Activated T-cell treated with anti-CD3 and anti-CD28 coated beads, Interleukin-2, amount 50 U/mL, for 4 hours (primary cell): ENCODE data around the gene PRKAG2. TPM values are rescaled to one million over a fixed set of nuclear protein-coding genes. Genes with fewer than 3 reads are reported as not detected.
"Not testable (repeated sequence)": the region's sequence is repeated elsewhere in the genome, so short reads cannot be mapped to it uniquely, and the experiment has no call there.

Experiments used
- ATAC-seq, 2 donors: fragments of 200-7000 bp; cut with Tn5 transposase; one replicate each; pipeline ENCODE4 v1.10.0; 2021
- DNase-seq: peaks from one replicate; pipeline ENCODE4 v3.0.0-alpha.2; 2020
- H3K27me3 Mint-ChIP-seq: one replicate; pipeline ENCODE4 v1.8.0; 2021; ENCODE audit warnings: low read depth, mixed read lengths
- H3K36me3 Mint-ChIP-seq: one replicate; pipeline ENCODE4 v1.8.0; 2022; ENCODE audit warnings: mixed read lengths; ENCODE audit not compliant: insufficient read depth
- H3K4me1 Mint-ChIP-seq: one replicate; pipeline ENCODE4 v1.8.0; 2021; ENCODE audit warnings: low read depth, mixed read lengths
- H3K4me3 Mint-ChIP-seq: one replicate; pipeline ENCODE4 v1.8.0; 2021; ENCODE audit warnings: mild to moderate bottlenecking, moderate library complexity, mixed read lengths
- H3K9me3 Mint-ChIP-seq: one replicate; pipeline ENCODE4 v1.8.0; 2021; ENCODE audit warnings: mixed read lengths
- total RNA-seq, 3 donors: library from RNA; stranded (reverse); gene quantifications; one replicate each; pipeline ENCODE4 v1.2.1, GENCODE V29; 2021

The PRKAG2 gene
- total RNA-seq, 3 donors from 2014 or later = 28.6 to 31.5 (median 29.3) TPM

DNA sequence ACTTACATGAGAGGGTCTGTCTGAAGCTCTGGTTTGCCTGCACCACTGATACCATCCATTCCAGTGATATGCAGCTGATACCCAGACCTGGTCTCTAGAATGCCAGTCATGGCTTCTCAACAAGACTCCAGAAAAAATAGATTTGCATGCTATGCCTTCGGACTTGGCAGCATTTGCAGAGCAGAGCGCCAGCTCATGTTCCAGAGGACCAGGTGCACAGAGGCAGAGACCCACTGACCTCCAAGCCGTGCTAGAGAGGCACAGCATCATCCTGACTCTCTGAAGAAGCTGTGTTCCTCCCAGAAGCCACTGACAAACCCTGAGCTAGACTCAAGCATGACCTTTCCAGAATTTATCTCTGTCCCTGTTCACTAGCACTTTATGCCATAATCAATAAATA is 6.9 kb upstream of the PRKAG2 start:
- ATAC-seq = no peak
- no peaks in the 10 kb centered on the region for H3K9me3 Mint-ChIP-seq

DNA sequence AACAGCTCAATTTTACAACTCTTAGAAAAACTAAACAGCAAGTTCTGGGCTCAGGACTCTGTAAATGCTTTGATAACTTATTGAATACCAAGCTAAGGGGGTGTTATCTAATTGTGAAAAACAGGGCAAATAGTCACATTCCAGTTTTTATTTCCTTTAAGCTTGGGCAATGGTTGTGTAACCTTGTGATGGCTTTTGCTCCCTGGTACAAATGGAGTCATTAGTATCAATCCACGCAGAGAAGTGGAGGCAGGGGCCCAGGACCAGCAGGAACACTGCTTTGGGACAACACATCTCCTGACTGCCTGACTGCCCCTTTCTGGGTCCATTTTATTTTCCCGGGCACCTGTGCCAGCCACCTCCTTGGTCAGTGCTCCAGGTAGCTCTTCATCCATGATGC is 5.8 kb upstream of the PRKAG2 start:
- DNase-seq (no peak), ATAC-seq (no peak)
- H3K4me1 Mint-ChIP-seq = no peaks in the 10 kb centered on the region
- H3K4me3 Mint-ChIP-seq = no peak overlapping the region
- H3K9me3 Mint-ChIP-seq = no peaks in the 10 kb centered on the region
- H3K27me3 Mint-ChIP-seq = peaks cover 13% of the 10 kb centered on the region
- H3K36me3 Mint-ChIP-seq = no peaks in the 10 kb centered on the region

More for the DNA sequence above, 6.9 kb upstream of the PRKAG2 start:
- Mint-ChIP-seq H3K4me3 (no peak overlapping the region), H3K4me1 (no peaks in the 10 kb centered on the region), H3K27me3 (peaks cover 13% of the 10 kb centered on the region), H3K36me3 (no peaks in the 10 kb centered on the region)
- DNase-seq = no peak

DNA sequence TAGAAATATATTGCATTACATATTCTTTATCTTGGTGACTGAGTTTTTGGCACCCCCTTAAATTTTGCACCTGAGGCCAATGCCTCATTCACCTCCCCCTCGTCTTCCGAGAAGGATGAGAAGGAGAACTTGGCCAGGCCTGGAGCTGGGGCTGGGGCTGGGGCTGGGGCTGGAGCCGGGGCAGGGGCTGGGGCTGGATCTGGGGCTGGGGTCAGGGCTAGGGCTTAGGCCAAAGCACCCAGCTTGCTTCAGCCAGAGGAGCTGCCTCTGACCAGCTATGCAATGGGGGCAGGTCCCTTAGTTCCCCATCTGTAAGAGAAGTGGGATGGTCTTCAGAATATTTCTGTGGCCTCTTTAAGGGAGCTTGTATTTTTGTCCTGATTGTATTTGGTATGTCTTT is 3.8 kb upstream of the PRKAG2 start:
- ATAC-seq (no peak), DNase-seq (no peak)
- Mint-ChIP-seq H3K4me3 (no peak overlapping the region), H3K9me3 (no peaks in the 10 kb centered on the region), H3K36me3 (no peaks in the 10 kb centered on the region), H3K4me1 (no peaks in the 10 kb centered on the region), H3K27me3 (peaks cover 5% of the 10 kb centered on the region)

DNA sequence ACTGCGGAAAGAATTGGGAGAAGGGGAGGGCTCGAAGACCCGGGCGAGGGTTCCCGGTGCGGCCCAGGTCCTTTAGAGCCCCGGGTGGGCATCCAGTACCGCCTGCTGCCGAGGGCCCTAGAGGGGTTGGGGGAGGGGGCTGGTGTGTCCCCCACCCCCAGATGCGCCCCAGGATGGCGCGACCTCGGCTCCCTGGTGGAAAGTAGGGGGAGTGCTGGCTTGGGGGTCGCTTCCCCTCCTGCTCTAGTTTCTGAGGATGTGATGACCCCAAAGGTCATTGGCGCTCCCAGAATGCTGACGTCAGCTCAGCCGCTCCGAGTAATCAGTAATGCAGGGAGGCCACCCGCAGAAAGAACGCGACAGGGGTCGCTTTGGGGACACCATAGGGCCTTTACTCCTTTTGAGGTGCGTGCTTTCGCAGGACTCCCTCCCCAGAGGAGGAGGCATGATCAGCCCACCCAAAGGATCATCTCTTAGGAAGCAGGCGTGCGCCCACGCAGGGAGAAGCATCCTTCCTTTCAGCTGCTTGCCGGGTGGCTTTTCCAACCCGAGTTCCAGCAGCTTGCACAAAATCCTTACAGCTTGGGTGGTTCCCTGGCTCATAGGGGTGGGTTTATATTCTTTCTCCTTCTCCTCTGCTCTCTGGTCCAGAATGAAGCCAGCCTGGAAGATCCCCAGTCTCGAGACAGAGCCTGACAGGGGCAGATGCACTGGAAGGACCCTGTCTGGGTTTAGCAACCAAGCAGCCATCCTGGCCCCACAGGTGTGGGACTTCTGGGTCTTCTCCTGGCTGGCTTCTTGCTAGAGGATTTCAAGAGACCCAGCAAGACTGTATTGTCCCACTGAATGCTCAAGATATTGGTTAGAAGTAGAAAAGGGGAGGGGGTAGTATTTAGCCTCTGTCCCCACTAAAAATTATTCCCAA is 1.3 kb upstream of the PRKAG2 start:
- peak overlapping the region; percentile 66 for H3K4me3 Mint-ChIP-seq
- H3K36me3 Mint-ChIP-seq = no peaks in the 10 kb centered on the region
- peaks cover 7% of the 10 kb centered on the region for H3K4me1 Mint-ChIP-seq
- no peak for ATAC-seq
- peaks cover 3% of the 10 kb centered on the region for H3K27me3 Mint-ChIP-seq
- peak; percentile 13 for DNase-seq
- no peaks in the 10 kb centered on the region for H3K9me3 Mint-ChIP-seq

DNA sequence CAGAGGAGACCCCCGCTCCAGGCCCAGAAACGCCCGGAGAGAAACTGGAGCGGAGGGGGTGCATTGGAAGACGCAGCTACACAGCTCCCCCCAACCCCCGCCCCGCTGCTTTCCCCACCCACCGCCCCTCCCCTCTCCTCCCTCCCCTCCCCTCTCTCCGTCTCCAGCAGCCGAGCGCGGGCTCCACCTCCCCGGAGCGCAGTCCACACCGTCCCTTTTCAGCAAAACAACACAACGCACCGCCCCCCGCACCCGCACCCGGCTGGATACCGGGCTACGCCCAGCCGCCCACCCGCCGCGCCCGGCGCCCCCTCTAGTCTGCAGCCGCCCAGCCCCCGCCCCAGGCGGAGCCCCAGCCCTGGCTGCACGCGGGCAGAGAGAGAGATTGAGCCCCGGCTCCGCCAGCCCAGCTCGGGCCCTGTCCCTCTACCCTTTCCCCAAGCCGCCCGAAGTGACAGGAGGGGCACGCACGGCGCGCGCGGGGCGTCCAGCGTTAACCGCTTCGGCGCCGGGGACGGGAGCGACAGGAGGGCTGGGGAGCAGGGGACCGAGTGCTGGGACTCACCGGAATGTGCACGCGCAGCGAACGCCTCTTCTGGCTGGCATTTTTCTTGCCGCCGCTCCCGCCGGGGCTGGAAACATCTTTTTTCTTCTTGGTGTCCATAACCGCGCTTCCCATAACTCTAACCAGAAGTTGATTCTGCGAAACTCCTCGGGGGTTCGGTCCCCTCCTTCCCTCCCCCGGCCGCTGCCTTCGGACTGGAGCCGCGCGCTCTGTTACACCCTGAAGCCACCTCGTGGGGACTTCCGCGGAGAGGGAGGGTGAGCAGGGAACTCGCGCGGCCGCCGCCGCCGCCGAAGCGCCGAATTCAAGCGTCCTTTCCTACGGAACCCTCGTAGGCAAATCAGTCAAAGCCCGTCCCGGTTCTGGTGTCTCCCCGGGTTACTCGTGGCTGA is 695 bp downstream of the PRKAG2 start:
- no peaks in the 10 kb centered on the region for H3K9me3 Mint-ChIP-seq
- peaks cover 18% of the 10 kb centered on the region for H3K4me1 Mint-ChIP-seq
- peak; percentile 66 for DNase-seq
- ATAC-seq = peak; percentile 55 to 60
- no peaks in the 10 kb centered on the region for H3K36me3 Mint-ChIP-seq
- no peaks in the 10 kb centered on the region for H3K27me3 Mint-ChIP-seq
- H3K4me3 Mint-ChIP-seq = peak overlapping the region; percentile 98

DNA sequence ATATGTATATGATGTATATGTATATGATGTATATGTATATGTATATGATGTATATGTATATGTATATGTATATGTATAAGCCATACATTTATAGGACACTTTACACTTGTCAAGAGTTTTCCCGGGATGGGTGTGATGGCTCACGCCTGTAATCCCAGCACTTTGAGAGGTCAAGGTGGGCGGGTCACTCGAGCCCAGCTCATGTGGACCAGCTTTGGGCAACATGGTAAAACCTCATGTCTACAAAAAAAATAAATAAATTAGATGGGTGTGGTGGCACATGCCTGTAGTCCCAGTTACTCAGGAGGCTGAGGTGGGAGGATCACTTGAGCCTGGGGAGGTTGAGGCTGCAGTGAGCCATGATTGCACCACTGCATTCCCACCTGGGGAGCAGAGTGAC is 2.4 kb downstream of the PRKAG2 start:
- ATAC-seq, H3K9me3 Mint-ChIP-seq, H3K27me3 Mint-ChIP-seq, H3K36me3 Mint-ChIP-seq, DNase-seq: not testable (repeated sequence)
- H3K4me1 Mint-ChIP-seq = peaks cover 24% of the 10 kb centered on the region
- H3K4me3 Mint-ChIP-seq = peak overlapping the region; percentile 98

DNA sequence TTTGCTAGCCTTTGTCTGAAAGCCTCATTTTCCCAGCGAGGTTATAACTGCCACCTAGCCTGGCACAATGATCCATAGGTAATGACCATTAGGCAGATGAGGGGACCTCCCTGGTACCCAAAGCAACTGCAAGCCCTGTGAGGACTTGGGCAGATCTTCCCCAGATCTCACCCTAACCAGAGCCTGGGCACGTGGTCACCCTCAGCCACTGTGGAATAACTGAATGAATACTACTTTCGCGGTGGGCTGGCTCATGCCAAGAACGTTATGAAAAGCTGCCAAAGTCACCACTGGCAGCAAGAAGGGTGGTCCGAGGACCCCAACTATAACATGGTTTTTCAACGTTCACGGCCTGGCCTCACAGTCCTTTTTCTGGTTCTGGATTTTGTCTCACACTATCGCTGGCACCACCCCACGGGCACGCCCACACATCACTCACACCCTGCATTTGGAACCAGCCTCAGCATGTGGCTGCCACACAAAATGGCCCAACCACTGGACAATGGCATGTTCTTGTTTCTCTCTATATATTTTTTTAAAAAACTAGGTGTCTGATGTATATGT is 3.4 kb downstream of the PRKAG2 start:
- Mint-ChIP-seq H3K4me3 (no peak overlapping the region), H3K36me3 (no peaks in the 10 kb centered on the region), H3K27me3 (no peaks in the 10 kb centered on the region), H3K9me3 (no peaks in the 10 kb centered on the region), H3K4me1 (peaks cover 27% of the 10 kb centered on the region)
- ATAC-seq (no peak), DNase-seq (no peak)

DNA sequence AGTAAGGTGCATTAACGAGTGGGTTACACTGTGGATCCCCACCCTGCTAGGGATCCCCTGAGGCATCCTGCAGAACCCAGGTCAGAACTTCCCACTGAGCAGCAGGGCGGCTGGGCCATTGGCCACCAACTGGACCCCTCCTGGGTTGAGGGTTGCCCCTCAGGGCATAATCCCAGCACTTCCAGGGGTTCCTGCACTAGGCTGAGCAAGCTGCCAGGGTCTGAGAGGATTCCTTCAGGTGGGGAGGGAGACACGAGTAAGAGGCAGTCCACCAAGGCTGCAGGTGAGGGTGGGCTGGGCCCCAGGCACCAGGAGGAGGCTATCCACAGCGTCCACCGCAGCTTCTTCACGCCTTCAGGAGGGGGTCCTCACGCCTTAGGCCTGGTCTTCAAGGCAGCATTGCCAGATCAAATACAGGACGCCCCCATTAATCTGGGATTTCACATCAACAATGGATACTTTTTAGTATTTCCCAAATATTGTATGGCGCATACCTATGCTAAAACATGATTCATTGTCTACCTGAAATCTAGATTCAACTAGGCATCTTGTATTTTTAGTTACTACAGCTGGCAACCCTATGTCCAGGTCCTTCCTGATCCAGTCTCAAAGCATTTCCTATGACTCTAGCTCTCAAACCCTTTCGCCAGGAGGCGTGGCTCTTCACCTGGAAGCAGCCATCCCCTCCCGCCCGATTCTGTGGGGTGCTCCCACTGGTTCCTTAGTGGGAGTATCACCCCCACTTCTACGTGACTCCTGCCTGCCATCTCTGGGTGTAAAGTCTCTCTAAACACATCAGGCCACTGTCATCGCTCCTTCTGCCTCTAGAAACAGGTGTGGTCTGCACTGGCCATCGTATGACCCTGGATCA is 4.1 kb downstream of the PRKAG2 start:
- no peaks in the 10 kb centered on the region for H3K9me3 Mint-ChIP-seq
- no peak overlapping the region for H3K4me3 Mint-ChIP-seq
- DNase-seq (no peak), ATAC-seq (no peak)
- H3K27me3 Mint-ChIP-seq = no peaks in the 10 kb centered on the region
- H3K4me1 Mint-ChIP-seq = peaks cover 28% of the 10 kb centered on the region
- no peaks in the 10 kb centered on the region for H3K36me3 Mint-ChIP-seq

DNA sequence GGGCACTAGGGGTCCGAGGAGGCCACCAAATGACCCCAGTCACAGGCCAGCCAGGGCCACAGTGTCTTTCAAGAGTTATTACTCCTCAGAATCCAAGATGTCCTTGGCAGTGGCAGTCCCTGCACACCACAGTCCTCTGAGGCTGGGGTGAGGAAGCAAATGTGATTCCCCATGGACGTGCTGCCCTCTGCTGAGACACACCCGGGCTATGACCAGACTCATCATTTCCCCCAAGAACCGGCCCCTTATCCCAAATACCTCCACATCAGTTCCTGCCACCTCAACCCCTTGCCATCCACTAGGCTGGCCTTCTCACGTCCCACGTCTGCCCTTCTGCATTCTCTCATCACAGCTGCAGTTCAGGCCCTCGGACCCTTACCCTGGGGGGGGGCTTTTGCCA is 5.0 kb downstream of the PRKAG2 start:
- DNase-seq (no peak), ATAC-seq (no peak)
- no peaks in the 10 kb centered on the region for H3K9me3 Mint-ChIP-seq
- H3K4me1 Mint-ChIP-seq = peaks cover 28% of the 10 kb centered on the region
- no peaks in the 10 kb centered on the region for H3K27me3 Mint-ChIP-seq
- no peak overlapping the region for H3K4me3 Mint-ChIP-seq
- H3K36me3 Mint-ChIP-seq = no peaks in the 10 kb centered on the region

DNA sequence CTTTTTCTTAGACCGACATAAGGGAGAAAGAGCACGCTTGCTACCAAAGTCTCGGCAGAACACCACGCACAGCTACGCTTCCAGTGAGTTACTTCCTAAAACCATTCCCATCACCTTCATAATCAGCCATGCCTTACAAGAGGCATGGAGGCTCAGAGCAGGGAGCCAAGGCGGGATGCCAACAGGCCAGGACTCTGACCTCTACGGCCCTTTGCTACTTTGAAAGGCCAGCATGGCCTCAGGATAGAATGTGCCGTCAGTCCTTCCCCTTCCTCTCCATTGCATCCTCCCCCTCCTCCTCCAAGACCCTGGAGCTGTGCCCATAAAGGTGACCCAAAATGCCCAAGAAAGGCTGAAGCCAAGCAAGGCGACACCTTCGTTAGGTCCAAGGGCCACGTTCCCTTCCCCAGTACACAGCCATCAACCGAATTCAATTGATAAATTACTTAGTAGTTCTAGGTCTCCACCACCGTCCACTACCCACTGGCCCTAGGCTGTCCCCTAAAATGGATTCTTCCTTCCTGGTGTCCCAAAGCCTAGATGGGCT is 5.7 kb downstream of the PRKAG2 start:
- no peak for ATAC-seq
- Mint-ChIP-seq H3K9me3 (no peaks in the 10 kb centered on the region), H3K4me3 (no peak overlapping the region), H3K36me3 (no peaks in the 10 kb centered on the region), H3K4me1 (peaks cover 28% of the 10 kb centered on the region), H3K27me3 (no peaks in the 10 kb centered on the region)
- no peak for DNase-seq

DNA sequence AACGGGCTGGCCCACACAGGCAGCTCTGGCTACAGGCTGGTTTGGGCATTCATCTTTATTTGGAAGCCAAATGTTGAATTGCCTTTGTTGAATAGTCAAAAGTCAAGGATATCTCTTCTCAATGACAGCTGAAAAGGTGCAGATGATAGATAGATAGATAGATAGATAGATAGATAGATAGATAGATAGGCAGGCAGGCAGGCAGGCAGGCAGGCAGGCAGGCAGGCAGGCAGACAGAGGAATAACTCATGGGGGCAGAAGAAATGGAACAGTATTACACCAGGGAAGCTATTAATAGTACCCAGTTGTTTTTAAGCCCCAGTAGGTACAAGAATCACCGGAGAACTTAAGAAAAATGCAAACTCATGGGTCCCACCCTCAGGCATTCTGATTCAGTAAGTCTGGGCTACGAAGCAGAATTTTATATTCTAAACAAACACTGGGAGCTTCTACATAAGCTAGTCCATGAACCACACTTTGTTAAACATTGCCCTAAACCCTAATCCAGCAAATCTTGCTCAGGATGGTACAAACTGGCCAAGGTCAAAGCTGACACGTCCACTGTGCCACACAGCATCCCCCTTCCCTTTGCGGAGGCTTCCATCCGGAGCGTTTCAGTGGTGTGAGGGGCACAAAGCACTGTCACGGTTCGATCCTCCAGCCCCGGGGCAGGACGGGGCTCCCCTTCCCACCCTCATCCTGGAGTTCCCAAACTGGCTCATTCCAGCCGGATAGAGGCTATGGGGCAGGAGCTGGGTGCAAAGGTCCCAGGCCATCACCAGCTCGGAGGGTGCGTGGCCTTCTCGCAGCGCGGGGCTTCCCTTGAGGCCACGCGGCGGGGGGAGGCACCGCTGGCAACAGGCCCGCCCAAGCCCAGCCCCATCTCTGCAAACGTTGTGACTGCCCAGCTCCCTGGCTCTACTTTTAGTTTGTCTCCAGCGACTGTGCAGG is 6.7 kb downstream of the PRKAG2 start:
- no peaks in the 10 kb centered on the region for H3K36me3 Mint-ChIP-seq
- no peaks in the 10 kb centered on the region for H3K27me3 Mint-ChIP-seq
- no peak overlapping the region for H3K4me3 Mint-ChIP-seq
- peaks cover 29% of the 10 kb centered on the region for H3K4me1 Mint-ChIP-seq
- ATAC-seq (no peak), DNase-seq (no peak)
- H3K9me3 Mint-ChIP-seq = no peaks in the 10 kb centered on the region

DNA sequence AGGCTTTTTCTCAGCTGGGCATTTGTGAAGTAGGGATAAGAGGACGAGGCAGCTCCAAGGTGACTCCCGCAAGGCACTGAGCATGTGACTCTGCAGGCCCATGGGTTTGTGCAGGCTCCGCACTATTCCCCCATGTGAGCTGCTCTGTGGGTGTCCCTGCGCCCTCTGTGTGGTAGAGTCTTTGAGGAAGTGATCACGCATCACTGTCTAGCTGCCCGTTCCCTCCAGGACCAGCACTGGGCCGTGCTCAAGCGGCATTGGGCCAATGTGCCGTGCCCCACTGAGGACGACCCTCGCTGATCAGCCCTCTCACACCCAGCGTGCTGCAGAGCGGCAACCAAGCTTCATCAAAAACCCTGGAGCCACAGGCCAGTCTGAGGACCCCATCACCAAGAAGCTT is 7.5 kb downstream of the PRKAG2 start:
- H3K36me3 Mint-ChIP-seq = no peaks in the 10 kb centered on the region

DNA sequence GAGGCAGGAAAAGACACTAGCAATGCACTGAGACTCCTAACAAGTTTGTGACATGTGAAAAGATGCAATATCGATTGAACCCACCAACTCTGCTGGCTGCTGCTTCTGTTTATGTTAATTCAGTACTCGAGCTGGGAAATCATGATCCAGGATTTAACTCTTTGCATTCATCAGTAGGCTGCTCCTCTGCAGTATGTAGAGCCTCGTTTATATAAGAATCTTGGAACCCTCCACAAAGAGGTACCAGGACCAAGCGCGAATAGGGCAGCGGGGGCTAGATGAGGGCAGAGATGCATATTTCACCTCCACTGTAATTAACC is 7.8 kb downstream of the PRKAG2 start:
- no peaks in the 10 kb centered on the region for H3K36me3 Mint-ChIP-seq
- H3K4me3 Mint-ChIP-seq = no peak overlapping the region
- DNase-seq (no peak), ATAC-seq (no peak)
- H3K4me1 Mint-ChIP-seq = peaks cover 26% of the 10 kb centered on the region
- no peaks in the 10 kb centered on the region for H3K9me3 Mint-ChIP-seq
- H3K27me3 Mint-ChIP-seq = no peaks in the 10 kb centered on the region

More for the DNA sequence above, 7.5 kb downstream of the PRKAG2 start:
- no peak overlapping the region for H3K4me3 Mint-ChIP-seq
- ATAC-seq (no peak), DNase-seq (no peak)
- no peaks in the 10 kb centered on the region for H3K9me3 Mint-ChIP-seq
- peaks cover 26% of the 10 kb centered on the region for H3K4me1 Mint-ChIP-seq
- no peaks in the 10 kb centered on the region for H3K27me3 Mint-ChIP-seq
